PC-9 (cell line): Measurements from ENCODE around the gene GLRB. TPM values are rescaled to one million over a fixed set of nuclear protein-coding genes. Genes with fewer than 3 reads are reported as not detected.

Experiments used
- BruUV-seq: library from RNA; stranded (reverse); fragments of 400-500 nt; replicated peaks from 2 replicates; lab custom pipeline; 2021; lab: Mats Ljungman, UMichigan
- CTCF ChIA-PET: fragments of 300-600 bp; sonication (Branson Sonifier 250); formaldehyde crosslinking; loops from one replicate; lab custom pipeline; 2022; ENCODE audit warnings: antibody characterized with exemption; lab: Charles Lee
- POLR2A ChIA-PET: fragments of 300-600 bp; sonication (Branson Sonifier 250); formaldehyde crosslinking; loops from one replicate; lab custom pipeline; 2022; ENCODE audit warnings: antibody characterized with exemption; ENCODE audit not compliant: unreplicated experiment; lab: Charles Lee
- DNase-seq, 2 experiments: peaks; one replicate each; pipeline versions ENCODE4 v3.0.0 to v3.0.0-alpha.2; 2015 to 2022; ENCODE audit warnings: mixed read lengths in 1 of 2
- H2AFZ ChIP-seq: fragments of 200-600 bp; sonication (generic); 2 replicates; pipeline ENCODE4 v1.8.1; 2017; ENCODE audit warnings: antibody characterized with exemption
- H3F3A ChIP-seq: fragments of 200-600 bp; sonication (generic); 2 replicates; pipeline ENCODE4 v1.8.1; 2017; ENCODE audit warnings: antibody characterized with exemption, mild to moderate bottlenecking, low read depth; ENCODE audit not compliant: insufficient read depth
- H3K27ac ChIP-seq: fragments of 200-600 bp; sonication (generic); 2 replicates; pipeline ENCODE4 v1.6.1; 2016; ENCODE audit warnings: mixed run types
- H3K27me3 ChIP-seq: fragments of 200-600 bp; sonication (generic); 2 replicates; pipeline ENCODE4 v1.6.1; 2016; ENCODE audit warnings: low read depth, mixed run types; ENCODE audit not compliant: insufficient read depth
- H3K36me3 ChIP-seq: fragments of 200-600 bp; sonication (generic); 2 replicates; pipeline ENCODE4 v1.6.1; 2016; ENCODE audit warnings: low read depth, mixed run types
- H3K4me1 ChIP-seq: fragments of 200-600 bp; sonication (generic); replicated peaks from 2 replicates; pipeline ENCODE4 v1.6.1; 2016; ENCODE audit warnings: mixed run types; ENCODE audit not compliant: insufficient read depth
- H3K4me2 ChIP-seq: fragments of 200-600 bp; sonication (generic); 2 replicates; pipeline ENCODE4 v1.6.1; 2017; ENCODE audit warnings: mixed run types
- H3K4me3 ChIP-seq: fragments of 200-600 bp; sonication (generic); 2 replicates; pipeline ENCODE4 v1.6.1; 2016; ENCODE audit warnings: mixed run types
- H3K79me2 ChIP-seq: fragments of 200-600 bp; sonication (generic); 2 replicates; pipeline ENCODE4 v1.6.1; 2017; ENCODE audit warnings: low read depth, mixed run types
- H3K9me2 ChIP-seq: fragments of 200-600 bp; sonication (generic); 2 replicates; pipeline ENCODE4 v1.8.1; 2017; ENCODE audit warnings: mild to moderate bottlenecking; ENCODE audit not compliant: insufficient read depth
- H3K9me3 ChIP-seq: fragments of 200-600 bp; sonication (generic); 2 replicates; pipeline ENCODE4 v1.8.1; 2016; ENCODE audit warnings: low read depth; ENCODE audit not compliant: insufficient read depth
- H4K20me1 ChIP-seq: fragments of 200-600 bp; sonication (generic); 2 replicates; pipeline ENCODE4 v1.8.1; 2017; ENCODE audit not compliant: insufficient read depth
- CTCF ChIP-seq: fragments of 200-600 bp; sonication (generic); conservative IDR thresholded peaks from 2 replicates; pipeline ENCODE4 v1.6.1; 2017; ENCODE audit warnings: mixed run types, antibody characterized with exemption, mild to moderate bottlenecking, moderate library complexity
- EZH2 ChIP-seq: fragments of 200-600 bp; sonication (generic); IDR thresholded peaks from 2 replicates; pipeline ENCODE4 v1.8.0; 2017; ENCODE audit warnings: antibody characterized with exemption, low read depth
- intact Hi-C: fragments of 100-400 bp; cut with micrococcal nuclease; formaldehyde crosslinking; loops from one replicate; pipeline ENCODE4 v1.10.0; 2022; ENCODE audit not compliant: unreplicated experiment
- total RNA-seq: library from RNA; stranded (reverse); gene quantifications from 2 replicates; pipeline ENCODE4 v1.2.3, GENCODE V29; 2021

The GLRB gene
- total RNA-seq, 1 experiment from 2014 or later, result 7.0 TPM

DNA sequence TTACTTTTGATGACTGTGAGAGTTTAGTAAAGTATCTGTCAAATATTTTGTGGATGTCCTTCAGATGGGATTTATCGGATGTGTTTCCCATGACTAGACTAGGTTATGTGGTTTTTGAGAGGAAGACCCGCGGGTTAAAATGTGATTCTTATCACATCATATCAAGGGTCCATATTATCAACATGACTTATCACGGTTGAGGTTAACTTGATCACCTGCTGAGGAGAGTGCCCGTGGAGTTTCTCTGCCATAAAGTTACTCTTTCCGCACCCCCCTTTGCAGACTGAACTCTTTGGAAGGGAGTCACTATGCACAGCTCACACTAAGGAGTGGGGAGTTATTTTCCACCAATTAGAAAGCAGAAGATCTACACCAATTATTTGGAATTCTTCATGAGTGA lies 38.7 kb downstream of the GLRB start:
- Histone ChIP-seq H3K27me3 (no peaks in the 10 kb centered on the region), H3K36me3 (no peaks in the 10 kb centered on the region), H3K4me1 (peaks cover 11% of the 10 kb centered on the region), H3K4me2 (no peak overlapping the region), H3K9me2 (no peaks in the 10 kb centered on the region), H3F3A (no peaks in the 10 kb centered on the region; the same call in 1 of the 2 replicates), H3K27ac (no peak overlapping the region), H3K4me3 (no peak overlapping the region), H4K20me1 (no peaks in the 10 kb centered on the region), H3K9me3 (no peaks in the 10 kb centered on the region), H2AFZ (no peak overlapping the region), H3K79me2 (no peaks in the 10 kb centered on the region)
- no peak for DNase-seq
- intact Hi-C loops, result no loop called here
- TF ChIP-seq EZH2, result no peak
- no peak for TF ChIP-seq CTCF
- BruUV-seq, result no TSS peak
- CTCF ChIA-PET, result interaction anchor here (0.6 kb wide), 1 partner anchor 56 kb away, joined by 5 read pairs; no protein-coding TSS in a partner anchor
- POLR2A ChIA-PET, result no interaction called here

DNA sequence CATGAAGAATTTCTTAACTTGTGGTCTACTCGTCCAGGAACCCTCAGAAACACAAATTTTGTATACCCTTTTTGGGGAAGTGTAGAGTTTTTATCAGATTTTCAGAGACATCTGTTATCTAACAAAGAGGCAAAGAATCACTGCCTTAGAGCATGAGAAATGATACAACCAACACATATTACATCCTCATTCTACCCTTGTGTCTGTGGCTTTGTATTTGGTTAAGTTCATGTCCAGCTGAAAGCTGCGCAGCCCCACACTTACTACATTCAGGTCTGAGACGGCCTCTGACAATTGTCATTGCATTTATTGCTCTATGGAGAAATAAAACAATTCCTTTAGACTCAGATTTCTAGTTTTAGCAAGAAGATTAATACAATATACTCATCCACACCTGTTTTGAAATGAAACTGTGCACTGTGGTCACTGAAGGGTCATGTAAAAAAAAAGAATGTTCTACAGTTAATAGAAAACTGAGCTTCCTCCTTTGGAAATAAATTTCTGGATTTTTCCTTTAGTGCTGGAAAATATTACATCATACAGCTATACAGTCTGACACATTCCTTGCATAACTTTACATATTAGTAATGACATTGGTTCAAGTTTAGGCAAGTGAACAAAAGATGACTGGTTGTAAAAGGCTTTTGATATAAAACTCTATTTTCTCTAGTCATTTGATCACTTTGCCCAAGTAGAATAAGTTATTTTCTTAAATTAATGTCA lies 39.8 kb downstream of the GLRB start:
- POLR2A ChIA-PET, result interaction anchor here (0.6 kb wide), 1 partner anchor 40 kb away, joined by 7 read pairs; the partner anchor contains the start of gene GLRB
- Histone ChIP-seq H4K20me1 (no peaks in the 10 kb centered on the region), H3K27ac (peak overlapping the region; percentile 47), H3K36me3 (no peaks in the 10 kb centered on the region), H2AFZ (peak overlapping the region; percentile 4; the same call in 1 of the 2 replicates), H3K4me1 (peaks cover 11% of the 10 kb centered on the region), H3F3A (no peaks in the 10 kb centered on the region; the same call in 1 of the 2 replicates), H3K9me3 (no peaks in the 10 kb centered on the region), H3K9me2 (no peaks in the 10 kb centered on the region), H3K4me3 (no peak overlapping the region), H3K27me3 (no peaks in the 10 kb centered on the region), H3K4me2 (0 out of 2 replicates have a peak overlapping the region, but pooled peaks have one; percentile 11), H3K79me2 (no peaks in the 10 kb centered on the region)
- no peak for TF ChIP-seq EZH2
- no peak for TF ChIP-seq CTCF
- BruUV-seq, result no TSS peak
- CTCF ChIA-PET, result no interaction called here
- DNase-seq, result peak in 1 of 2 experiments; percentile 65
- intact Hi-C loops, result no loop called here

DNA sequence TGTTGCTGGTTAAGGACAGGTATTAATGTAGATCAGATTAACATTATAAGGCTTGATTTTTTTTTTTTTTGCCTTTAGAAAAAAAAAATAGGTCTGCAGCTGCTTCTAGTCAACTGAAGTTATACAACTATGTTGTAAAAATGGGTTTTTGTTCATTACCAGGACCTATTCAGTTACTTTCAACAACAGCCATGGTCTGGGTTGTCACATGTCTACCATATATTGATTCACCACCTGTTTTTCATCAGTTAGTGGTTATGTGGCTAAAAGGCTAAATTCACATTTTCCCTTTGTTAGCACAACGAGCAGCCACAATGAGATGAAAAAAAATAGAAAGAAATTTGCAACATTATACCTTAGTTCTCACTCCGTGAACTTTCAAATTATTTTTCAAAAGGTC lies 45.5 kb downstream of the GLRB start:
- Histone ChIP-seq H3K4me3 (no peak overlapping the region), H3K9me3 (no peaks in the 10 kb centered on the region), H3K79me2 (no peaks in the 10 kb centered on the region), H4K20me1 (no peaks in the 10 kb centered on the region), H3K27ac (no peak overlapping the region), H3K4me2 (no peak overlapping the region), H3F3A (no peaks in the 10 kb centered on the region), H3K36me3 (no peaks in the 10 kb centered on the region), H3K9me2 (no peaks in the 10 kb centered on the region), H2AFZ (no peak overlapping the region), H3K4me1 (peaks cover under 1% of the 10 kb centered on the region; the same call in 1 of the 2 replicates), H3K27me3 (no peaks in the 10 kb centered on the region)
- no TSS peak for BruUV-seq
- ChIA-PET POLR2A (no interaction called here), CTCF (no interaction called here)
- no peak for DNase-seq
- intact Hi-C loops, result no loop called here
- TF ChIP-seq EZH2 (no peak), CTCF (no peak)
